GM18870 (cell line): Measurements from ENCODE around the gene DYNC1I1.

Experiments used
- ATAC-seq: cut with Tn5 transposase; IDR thresholded peaks from one replicate; pipeline ENCODE4 v1.9.1; 2021; ENCODE audit warnings: moderate library complexity; ENCODE audit not compliant: unreplicated experiment

The DYNC1I1 gene

DNA sequence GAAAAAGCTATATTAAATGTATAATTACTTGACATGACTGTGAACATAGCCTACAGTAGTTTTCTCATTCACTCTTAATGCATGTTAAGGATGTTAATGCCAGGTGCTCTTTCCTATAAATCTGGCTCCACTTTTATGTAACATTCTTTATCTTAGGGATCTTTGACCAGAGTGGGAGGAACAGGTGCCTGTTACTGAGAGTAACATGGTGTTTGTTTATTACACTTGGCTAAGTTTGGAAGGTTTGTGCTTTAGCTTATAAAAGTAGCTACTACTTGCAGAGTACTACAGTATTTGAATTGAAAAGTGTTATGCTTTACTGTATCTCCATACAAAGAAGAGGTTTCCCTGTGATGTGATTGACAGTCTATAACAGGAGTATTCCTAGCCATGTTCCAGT is 183.4 kb downstream of the DYNC1I1 start:
- no peak for ATAC-seq

DNA sequence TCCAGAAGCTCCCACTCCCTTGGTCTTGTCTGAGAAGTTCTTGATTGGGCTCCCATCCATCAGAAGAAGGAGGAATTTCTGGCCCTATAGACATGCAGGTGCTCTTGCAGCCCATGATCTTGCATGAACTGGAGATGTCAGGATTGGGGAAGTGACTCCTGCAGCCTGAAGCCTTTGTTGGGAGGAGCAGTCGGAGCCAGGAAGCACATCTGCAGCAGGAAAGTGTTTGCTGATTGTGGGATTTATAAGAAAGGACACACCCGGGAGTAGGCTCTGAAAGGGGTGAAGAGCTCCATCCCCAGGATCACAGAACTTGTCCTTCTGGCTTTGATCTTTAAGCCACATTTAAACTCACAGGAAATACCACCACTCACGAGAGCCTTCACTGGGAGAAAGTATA is 185.2 kb downstream of the DYNC1I1 start:
- no peak for ATAC-seq

DNA sequence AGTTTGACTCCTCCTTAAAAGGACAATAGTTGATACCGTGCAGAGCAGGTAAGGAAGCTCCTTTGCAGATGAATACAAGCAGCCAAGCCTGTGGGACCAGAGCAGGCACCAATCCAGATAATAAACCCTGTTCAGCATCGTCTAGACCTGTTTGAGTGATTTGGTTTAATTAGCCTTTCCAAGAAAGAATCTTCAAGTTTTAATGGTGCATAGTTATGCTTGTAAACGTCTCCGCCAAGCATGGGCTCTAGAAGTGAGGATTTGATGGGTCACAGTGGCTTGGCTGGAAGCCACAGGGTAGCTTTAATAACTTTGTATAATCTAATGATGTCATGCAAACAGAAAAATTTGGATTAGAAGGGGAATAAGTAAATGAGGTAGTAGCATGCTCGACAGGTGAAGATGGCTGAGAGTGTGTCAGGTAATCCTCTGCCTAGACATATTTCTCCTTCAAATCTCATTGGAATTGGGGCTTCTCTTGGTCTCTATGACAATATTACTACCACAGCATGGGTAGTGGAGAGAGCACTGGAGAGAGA is 188.4 kb downstream of the DYNC1I1 start:
- ATAC-seq: no peak

DNA sequence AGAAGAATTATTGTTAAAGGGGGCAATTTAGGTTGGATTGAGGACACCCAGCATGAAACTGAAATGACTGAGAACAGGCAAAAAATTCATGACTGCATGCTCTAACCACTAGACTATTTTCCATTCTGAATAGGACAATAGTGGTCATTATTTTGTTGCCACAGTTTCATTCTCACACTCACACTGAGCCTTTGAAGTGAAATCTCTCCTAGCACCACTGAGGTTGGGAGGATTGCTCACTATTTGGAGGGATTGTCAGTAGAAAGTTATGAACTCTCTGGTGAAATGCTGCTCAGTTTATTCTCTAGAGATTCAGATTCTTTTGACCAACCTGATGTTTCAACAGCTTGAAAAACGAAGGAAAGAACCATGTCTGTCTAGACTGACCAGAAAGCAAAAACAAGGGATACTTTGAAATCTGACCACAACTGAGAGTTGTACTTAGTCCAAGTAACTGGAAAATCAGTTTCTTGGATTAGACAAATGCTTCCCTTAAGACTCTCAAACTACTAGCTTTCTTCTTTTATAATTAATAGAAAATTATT is 191.2 kb downstream of the DYNC1I1 start:
- no peak for ATAC-seq

DNA sequence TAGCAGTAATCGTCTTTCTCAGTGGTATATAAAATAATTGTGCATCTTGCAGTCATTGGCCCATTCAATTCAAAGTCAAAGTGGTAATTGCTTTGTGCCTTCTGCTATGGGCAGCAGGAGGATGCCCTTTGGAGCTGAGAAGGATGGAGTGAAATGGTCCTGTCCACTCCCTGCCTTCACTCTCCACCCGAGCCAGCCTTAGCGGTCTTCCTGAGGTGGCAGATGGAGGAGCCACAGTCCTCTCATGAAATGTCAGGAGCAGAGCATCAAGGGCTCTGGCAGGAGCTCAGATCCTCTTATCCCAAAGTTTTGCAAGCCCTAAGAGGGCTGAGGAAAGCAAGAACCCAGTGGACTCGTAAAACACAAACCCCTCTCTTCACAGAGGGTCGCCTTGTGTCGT is 199.4 kb downstream of the DYNC1I1 start:
- no peak for ATAC-seq

DNA sequence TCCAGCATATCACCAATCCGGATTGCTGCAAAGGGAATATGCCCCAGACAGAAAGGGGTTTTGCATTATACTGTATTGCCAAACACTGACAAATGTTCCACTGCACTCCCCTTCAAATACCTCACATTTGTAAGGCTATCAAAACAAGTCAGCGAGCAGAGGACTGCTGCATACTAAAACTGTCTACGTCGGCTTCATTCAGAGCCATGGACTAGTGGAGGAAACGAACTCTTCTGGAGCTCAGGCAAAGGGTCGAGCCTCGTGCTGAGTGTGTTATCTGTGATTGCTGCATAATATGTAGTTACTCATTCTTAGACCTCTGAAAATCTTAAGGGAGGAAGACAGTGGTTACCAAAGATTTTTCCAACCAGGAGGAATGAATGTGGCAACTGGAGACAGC is 200.2 kb downstream of the DYNC1I1 start:
- no peak for ATAC-seq

DNA sequence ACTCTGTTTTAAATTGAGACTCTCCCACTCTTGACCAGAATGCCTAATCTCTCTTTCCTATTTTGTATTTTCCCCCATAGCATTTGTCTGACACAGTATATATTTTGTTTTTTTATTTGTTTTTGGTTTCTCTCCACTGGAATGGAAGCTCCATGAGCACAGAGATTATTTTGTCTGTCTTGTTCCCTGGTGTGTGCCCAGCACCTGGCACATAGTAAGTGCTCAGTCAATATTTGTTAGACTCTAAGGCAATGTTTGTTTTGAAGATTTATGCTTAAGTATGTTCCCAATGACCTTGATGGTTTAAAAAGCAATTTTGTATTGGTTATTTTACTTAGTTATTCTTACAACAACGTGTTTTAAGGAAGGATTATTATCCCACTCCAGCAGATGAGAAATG is 201.8 kb downstream of the DYNC1I1 start:
- ATAC-seq: no peak

DNA sequence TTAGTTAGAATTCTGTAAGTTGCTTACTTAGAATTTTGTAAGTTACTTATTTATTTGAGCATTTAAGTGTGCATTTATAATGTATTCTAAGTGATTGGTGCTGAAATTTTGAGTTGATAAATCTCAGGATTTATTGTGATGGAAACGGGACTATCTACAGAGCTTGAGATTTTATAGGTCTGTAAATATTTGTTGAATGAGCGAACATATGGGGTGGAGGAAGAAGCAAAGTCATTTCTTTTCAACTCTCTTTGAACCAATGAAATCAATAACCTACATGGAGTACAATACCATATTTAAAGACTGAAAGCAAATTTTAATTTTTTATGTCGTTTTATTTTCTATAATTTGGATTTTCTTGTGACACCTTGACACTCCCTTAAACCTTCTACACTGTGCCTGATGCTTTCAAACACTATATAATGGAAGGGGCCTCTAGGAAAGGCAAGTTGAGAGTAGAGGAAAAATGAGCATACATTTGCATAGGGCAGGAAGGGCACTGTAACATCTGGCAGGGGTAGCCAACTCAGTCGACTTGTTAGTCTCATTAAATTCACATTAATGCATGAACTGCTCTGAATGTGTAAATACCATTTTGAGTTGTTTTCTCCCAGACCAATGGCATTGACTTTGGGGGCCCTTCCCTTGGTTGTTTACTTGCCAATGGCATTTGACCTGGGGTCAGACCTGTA is 204.2 kb downstream of the DYNC1I1 start:
- no peak for ATAC-seq

DNA sequence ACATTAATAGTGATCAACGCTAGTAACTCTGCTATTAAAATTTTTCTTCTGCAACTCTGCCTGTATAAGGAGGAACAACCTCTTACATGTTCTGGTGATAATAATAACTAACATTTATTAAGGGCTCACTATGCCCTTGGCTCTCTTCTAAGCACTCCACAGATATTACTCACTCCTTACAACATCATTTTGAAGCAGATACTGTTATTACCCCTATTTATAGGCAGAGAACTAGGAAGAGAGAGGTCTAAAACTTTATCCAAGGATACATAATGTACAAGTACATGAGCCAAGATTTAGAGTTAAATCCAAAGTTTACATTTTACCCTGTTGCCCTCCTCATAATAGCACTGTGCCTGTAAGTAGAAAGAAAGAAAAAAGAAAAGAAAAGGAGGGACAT is 205.6 kb downstream of the DYNC1I1 start:
- ATAC-seq: no peak

DNA sequence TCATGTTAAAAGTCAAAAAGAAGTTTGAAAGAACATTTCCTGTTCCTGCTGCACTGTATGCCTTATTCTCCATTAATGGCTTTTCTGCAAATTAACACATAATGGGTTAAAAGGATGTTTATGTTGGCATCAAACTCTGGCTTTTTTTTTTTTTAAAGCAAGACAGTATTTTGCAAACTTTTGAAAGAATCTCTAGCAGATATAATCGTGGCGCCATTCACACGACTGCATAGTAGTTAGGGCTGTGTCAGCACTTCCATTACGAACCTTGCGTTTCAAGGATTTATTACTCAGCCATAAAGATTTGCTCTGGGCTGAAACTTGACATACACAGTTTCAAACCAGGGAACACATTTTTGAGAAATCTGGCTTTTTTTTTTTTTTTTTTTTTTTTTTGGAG is 207.8 kb downstream of the DYNC1I1 start:
- no peak for ATAC-seq

DNA sequence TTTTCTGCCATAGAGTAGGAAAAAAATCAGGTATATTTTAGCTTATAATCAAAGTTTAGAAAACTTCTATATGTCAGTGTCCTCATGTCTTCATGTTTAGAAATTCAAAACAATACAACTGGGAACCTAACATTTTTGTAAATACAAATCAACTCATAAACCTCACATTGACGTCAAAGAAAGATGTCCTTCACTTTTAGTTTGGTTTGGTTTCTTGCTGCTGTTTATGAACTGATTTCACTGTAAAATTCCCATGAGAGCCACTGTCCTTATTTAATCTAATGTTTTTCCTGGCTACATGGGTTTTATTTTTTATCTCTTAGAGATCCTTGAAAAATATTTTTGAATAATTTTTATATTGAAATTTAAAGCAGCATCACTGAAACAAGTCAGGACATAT is 208.4 kb downstream of the DYNC1I1 start:
- no peak for ATAC-seq

DNA sequence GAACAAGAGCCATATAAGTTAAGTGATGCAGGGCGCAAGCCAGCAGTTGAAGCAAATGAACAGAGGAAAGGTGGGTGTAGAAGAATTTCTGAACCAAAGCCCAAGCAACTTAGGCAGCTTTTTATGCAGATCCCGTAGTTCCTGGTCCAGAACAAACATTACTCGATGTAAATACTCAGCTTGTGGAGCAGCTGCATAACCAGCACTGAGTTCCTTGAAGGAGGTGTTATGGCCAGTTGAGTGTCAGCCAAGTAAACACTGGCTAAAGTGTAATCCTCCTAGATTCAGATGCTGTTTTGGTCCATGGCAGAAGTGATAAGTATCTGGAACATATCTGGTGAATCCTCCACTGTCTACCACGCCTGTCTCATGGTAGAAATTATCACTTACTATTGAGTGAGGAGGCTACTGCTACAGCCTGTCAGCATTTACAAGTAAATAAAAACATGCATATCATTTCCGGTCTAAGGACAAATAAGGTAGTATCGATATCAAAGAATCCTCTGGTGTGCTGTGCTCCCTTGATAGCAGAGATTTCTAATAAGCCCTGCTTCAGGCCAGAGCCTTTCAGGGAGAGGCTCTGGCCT is 213.9 kb downstream of the DYNC1I1 start:
- ATAC-seq: no peak

DNA sequence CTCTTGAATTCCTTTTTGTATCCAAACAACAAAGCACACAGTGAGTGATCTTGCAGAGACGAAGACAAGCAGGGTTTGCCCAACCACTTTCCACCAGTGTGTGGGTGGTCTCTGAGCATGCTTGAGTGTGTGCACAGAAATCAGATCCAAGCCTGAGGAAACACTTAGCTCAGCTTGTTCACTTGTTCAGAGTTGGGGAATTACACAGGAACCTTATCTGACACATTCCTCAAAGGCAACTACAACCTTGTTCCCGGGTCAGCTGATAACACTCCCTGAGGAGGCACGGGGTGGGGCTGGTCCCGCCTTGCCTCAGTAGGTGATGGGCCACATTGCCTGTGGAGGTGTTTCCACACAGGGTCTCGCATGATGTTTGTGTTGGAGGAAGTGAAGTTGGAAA is 216.9 kb downstream of the DYNC1I1 start:
- ATAC-seq: no peak

DNA sequence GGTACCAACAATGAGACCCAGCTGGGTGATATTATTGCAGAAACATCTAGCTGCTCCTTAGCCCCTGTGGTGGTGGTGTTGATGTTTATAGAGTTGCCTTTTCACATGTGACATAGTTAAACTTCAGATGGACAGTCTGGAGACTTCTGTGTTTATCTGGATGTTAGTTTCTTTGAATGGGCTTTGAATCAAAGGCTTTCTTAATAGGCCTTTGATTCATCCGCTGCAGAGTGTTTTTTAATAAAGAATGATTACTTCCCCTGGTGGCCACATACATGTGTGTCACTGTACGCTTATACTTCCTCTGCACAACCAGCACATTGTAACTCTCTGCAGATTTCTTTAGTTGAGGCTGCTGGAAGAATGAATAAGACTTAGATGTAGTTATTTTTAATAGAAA is 221.0 kb downstream of the DYNC1I1 start:
- no peak for ATAC-seq

DNA sequence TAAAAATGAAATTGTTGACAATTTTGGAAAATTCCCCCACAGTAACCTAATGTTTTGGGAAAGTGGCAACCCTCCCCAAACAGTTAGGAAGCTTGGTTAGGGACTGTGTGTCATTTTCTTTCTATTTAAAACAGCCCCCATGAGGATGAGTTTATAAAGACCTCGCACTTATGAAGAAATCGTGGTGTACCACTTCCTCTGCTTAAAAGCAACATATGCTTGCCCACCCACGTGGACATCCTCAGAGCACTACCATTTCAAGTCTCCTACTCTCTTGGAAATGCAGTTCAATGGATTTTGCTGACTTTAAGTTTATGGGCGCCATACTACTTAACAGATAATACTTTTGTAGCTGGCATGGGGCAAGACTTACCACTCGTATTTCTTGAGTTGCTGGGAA is 223.8 kb downstream of the DYNC1I1 start:
- ATAC-seq: no peak

DNA sequence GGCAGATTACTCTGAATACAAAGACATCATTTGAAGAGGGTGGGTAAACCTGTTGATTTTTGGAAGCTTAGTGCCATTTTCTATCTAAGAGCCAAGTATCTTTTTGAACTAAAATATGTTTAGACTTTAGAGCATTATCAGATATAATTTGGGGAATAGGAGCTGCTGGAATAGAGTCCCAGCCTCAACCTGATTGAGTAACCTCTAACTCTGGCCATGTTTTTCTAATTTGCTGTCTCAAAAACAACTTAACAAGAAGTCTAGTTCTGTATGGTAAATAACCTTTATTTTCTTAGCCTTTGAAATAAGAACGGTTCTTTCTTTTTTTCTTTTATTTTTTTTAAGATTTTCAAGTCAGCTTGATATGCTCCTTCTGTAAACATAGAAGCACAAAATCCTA is 224.5 kb downstream of the DYNC1I1 start:
- no peak for ATAC-seq

DNA sequence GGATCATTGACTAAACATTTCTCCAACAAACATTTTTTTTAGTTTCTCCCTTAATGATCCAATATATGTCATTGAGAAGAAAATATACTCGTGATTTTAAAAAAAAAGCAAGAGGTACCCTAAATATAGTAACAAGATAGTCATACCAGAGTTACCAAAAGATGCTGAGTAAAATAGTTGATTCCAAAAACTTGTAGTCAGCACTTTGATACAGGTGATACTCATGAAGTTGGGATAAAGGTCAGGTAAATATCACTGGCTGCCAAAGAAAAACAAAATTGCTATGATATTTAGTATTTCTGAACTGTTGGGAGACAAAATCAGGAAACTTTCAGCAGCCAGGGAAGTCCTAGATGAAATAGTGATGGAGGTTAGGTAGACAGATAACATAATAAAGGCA is 225.3 kb downstream of the DYNC1I1 start:
- no peak for ATAC-seq

DNA sequence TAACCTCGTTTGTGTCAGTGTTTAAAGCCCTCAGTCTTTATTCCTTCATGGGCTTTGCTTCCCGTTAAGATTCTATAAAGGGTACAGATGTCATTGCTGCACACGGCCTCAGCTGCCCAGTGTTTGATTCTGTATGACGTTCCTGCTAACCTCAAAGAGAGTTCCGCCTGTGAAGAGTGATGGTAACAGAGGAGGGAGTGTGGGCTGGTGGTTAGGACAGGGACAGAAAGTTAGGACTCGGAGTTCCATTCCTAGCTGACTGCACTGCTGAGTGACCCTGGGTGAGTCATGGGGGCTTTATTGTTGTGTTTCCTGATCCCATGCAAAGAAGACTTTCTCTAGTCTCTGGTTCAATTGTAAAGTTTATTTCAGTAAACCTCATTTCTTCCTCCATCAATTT is 227.1 kb downstream of the DYNC1I1 start:
- no peak for ATAC-seq

DNA sequence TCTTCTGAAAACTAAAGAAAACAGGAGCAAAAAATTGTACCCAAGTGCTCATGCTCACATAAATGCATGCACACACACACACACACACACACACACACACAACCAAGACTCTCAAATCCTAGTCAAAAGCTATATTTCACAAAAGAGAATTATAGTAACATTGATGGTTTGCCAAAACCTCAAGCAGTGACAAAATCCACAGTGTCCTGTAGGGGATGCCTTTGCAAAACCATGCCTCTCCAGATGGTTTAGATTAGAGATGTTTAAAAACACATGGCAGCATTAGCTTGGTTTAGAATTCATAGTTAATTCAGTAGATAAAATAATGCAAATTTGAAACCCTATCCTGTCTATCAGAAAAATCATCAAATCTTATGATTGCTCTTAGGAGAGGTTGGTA is 232.2 kb downstream of the DYNC1I1 start:
- ATAC-seq: no peak

DNA sequence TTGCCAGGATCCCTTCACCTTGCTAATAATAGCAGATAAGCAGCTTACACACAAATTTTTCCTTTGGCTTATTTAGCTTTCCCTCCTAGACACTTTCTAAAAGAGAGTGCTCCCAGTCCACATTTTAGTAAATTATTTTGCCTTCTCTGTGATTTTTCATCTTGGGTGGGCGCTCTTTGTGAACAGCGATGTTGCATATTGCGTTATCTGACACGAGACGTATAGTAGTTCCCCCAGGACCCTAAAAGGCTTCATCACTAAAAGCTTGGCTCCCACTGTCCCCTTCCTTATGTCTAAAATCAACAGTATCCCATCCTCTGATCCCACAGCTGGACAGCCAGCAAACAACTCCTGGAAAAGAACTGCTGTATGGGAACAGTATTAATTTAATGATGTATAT is 232.9 kb downstream of the DYNC1I1 start:
- ATAC-seq: no peak

DNA sequence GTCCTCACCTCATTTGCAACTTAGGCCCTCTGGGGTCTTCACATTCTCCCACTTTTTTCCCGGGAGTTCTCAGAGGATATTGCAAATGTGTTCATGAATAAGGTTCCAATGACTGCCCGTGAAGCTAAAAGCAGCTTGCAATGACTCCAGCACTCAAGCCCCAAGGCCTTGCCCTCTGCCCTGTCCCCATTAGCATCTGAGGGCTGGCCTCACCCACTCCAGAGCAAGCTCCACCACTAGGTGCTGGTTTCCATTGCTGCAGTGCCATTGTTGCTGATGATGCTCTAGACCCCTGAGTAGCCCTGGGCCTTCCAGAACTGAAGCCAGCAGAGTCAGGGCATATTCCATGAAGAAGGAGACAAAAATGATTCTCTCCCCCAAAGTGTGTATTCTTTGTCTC is 236.8 kb downstream of the DYNC1I1 start:
- ATAC-seq: no peak

DNA sequence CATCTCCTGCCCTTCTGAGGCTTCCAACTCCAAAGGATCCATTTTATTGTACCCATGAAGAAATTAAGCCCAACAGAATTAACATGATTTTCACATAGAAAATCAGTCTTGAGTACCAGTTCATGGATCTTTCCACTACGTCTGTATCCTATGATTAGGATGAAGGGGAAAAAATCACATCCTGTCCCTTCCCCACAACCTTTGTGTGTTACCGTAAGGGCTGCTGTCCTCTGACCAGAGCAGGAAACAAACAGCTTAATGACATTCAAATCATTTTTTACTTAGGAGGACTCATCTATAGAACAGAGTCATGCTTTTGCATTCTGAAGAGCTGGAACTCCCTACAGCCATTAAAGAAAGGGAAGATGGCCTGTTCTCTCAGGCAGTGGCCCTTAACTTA is 241.5 kb downstream of the DYNC1I1 start:
- no peak for ATAC-seq

DNA sequence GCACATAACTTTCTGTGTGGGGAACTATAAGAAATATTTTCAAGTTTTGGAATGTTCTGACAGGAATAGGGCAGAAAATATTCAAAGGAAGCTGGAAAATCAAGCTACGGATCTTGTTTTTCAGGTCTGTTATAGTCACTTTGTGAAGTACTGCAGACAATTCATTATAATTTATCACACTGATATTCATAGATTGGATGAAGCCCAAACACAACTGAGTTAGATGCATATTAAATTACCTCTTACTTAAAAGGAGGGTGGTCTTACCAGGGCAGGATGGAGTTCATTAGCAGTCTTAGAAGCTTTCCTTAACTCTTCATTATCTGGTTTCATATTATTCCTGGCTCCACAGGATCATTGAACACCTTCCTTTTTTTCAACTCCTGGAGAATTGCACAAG is 242.3 kb downstream of the DYNC1I1 start:
- ATAC-seq: no peak
